HG03097 (cell line): ENCODE measurements around the gene MYO16.
A peak's percentile ranks its signal among the peaks of the same experiment; 100 is the strongest.
"Not testable (repeated sequence)": the region's sequence is repeated elsewhere in the genome, so short reads cannot be mapped to it uniquely, and the experiment has no call there.

ENCODE experiments used
- ATAC-seq: cut with Tn5 transposase; IDR thresholded peaks from one replicate; pipeline ENCODE4 v1.9.1; 2021; ENCODE audit not compliant: unreplicated experiment, low FRiP score

MYO16 gene

DNA sequence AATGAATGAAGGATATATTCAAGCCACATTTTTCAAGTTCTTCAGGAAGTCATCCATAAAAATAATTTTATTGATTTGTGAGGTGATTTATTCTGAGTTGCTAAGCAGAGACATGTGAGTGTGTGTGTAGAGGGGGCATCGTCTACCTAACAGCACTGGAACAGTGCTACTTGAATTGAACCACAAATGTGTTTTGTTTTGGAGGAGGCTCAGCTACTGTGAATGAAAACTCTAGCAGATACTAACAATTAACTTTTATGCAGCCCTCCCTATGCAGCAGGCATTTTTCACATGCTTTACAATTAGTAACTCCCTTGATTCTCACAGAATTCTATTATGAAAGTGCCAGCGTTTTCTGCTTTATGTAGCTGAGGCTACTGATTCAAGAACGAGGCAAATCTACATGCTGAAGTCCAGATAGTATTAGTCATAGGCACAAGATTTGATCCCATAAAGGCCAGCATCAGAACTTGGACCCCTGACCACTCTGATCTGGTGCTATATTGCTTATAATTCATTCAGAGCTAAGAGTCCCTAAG is 103.7 kb downstream of the MYO16 start:
- no peak for ATAC-seq

DNA sequence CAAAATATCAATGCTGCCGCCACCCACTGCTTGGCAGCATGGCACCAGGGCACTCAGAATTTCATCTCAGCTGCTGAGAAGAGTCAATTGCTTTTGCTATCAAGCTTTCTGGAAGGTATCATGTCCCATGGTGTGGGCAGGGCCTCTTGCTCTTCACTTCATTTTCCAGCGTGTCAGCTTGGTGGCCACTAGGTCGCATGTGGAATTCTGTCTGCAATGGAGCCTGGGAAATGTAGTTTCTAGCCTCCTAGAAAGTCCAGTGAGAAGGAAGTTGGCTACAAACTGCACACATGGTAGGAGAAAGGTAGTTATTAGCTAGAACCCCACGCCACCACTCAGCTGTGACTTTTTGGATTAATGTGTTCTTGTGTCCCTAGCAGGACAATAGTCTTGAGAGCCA is 105.3 kb downstream of the MYO16 start:
- no peak for ATAC-seq

DNA sequence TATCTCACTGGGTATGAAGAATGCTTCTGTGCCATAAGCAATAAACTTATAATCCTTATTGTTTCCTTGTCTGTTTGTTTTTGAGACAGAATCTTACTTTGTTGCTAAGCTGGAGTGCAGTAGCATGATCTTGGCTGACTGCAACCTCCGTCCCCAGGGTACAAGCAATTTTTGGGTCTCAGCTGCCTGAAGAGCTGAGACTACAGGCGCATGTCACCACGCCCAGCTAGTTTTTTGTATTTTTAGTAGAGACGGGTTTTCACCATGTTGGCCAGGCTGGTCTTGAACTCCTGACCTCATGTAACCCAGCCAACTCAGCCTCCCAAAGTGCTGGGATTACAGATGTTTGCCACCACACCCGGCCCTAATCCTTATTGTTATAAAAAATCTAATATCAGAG is 112.5 kb downstream of the MYO16 start:
- ATAC-seq: no peak

DNA sequence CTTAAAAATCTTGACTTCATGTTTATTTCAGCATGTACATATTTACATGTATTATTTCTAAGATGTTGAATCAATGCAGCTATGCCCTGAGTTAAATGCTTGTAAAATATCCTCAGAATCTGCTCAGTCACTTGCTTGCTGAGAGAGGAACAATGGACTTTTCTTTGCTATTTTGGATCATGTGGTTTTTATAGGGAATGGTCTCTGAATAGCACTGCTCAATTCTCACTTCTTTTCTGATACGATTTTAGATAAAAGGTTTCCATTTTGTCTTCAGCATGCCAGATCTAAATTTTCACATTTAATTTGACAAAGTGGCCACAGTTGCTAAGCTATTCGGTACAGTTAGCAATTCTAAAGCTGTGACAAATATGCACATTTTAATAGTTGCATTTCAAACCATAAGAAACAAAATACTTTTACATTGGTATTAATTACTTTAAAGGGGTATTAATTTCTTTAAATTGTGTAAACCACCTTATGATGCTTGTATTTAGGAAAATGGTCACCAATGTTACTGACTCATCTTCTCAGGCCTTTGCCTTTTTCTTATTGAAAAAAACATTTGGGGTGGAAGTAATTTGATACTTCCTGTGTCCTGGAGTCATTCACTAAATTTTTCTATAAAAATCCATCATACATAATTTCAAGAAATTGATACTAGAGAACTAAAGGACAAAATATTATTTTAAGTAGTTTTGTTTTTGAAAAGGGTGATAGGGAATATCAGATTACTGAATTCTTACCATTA is 113.5 kb downstream of the MYO16 start:
- no peak for ATAC-seq

DNA sequence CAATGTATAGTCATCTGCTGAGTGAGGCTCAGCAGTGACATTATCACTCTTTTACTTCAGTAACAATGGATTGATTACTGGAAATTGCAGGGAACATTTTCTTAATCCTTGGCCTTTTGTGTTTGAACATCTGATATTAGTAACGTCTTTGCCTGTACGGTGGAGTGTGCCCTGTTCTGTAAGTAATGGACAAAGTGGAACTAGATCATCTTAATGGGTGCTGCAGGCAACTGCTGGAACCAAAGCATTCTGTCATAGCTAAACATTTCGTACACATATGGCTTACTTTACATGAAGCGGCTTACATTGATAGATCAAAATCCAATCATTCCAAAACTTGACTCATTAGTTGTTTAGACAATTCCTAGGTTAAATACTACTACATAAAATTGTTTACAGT is 114.1 kb downstream of the MYO16 start:
- no peak for ATAC-seq

DNA sequence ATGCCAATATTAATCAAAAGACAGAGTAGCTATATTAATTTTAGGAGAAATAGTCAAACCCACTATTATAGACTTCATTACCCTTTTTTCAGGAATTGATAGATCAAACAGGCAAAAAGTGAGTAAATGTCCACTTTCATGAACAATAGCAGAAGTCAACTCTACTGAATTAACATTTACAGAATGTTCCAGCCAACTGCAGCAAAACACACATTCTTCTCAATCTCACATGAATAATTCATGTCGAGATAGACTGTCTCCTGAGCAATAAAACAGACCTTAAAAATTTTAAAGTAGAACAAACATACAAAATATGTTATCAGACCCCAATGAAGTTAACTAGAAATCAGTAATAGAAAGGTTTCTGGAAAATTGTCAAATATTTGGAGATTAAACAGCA is 118.4 kb downstream of the MYO16 start:
- ATAC-seq: no peak

DNA sequence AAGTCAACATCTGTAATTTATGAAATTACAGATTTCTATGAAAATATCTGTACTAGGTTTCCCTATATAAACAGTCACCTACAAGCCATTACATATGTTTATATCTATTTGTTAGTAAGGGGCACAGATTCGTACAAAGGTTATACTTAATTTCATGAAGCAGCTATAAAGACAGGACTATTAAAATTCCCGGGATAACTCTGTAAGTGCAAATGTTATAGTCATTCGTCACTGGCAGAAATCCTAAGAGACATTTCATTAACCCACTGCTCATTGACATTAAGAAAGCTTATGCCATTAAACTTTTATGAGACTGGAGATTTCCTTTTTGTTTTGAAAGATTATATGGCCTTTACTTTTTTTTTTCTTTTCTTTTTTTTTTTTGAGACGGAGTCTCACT is 122.9 kb downstream of the MYO16 start:
- no peak for ATAC-seq

DNA sequence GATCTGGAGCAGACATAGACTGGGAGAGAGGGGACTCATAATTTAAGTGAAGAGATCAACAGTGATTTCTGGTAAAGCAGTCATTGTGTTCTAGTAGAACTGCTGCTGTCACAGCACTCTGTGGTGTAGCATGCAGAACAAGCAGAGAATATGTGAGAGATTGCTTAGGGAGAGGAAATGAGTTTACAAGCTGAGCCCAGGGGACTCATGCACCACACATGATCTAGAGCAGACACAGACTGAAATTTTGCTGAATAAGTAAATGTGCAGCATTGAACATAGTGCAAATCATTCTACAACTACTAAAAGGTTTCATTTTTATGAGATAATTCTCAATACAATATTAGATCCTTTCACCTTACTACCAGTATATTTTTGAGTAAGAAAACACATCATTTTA is 125.7 kb downstream of the MYO16 start:
- ATAC-seq: no peak

DNA sequence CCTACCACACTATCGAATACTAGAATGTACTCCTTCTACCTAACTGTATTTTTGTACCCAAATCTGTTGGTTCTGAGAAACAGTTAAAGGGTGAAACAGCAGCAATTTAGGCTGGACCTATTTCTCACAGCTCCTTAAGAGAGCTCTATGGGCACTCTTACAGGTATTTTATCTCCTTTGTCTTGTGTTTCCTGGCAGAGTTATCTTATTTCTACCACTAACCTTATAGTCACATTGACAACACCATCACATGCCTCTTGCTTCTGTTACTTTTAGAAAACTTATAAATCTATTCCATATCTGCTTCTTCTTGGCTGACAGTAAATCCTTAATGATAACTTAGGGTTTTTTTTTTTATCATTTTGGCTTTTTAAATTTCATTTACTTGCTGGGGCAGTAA is 130.7 kb downstream of the MYO16 start:
- ATAC-seq: no peak

DNA sequence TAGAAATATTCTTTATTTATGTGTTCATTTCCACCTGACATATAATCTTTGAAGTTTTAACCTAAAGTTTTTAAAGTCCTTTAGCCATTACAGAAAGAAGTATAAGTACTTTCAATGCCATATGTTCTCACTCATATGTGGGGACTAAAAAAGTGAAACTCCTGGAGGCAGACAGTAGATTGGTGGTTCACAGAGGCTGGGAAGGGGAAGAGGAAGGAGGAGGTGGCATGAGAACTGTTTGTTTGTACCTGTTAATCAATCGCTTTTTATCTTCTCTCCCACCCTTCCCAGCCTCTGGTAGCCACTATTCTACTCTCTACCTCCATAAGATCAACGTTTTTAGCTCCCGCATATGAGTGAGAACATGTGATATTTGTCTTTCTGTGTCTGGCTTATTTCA is 131.1 kb downstream of the MYO16 start:
- no peak for ATAC-seq

DNA sequence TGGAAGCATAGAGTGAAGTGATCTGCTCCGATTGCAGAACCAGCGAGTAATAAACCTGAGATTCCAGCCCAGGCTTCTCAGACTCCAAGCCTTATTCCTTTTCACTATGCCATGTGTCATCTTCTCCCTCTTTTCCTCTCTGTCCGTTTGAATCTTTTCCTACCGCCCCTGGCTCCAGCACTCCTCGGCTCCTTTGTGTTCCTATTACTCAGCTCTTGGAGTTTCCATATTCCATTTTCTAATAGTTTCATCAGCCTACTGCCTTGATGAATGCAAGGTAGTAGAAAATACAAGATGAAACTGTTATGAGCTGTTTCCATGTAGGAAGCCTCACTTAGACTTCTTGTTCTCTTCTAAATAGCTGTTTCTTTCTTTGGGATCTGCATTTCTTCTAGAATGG is 138.6 kb downstream of the MYO16 start:
- ATAC-seq: no peak

DNA sequence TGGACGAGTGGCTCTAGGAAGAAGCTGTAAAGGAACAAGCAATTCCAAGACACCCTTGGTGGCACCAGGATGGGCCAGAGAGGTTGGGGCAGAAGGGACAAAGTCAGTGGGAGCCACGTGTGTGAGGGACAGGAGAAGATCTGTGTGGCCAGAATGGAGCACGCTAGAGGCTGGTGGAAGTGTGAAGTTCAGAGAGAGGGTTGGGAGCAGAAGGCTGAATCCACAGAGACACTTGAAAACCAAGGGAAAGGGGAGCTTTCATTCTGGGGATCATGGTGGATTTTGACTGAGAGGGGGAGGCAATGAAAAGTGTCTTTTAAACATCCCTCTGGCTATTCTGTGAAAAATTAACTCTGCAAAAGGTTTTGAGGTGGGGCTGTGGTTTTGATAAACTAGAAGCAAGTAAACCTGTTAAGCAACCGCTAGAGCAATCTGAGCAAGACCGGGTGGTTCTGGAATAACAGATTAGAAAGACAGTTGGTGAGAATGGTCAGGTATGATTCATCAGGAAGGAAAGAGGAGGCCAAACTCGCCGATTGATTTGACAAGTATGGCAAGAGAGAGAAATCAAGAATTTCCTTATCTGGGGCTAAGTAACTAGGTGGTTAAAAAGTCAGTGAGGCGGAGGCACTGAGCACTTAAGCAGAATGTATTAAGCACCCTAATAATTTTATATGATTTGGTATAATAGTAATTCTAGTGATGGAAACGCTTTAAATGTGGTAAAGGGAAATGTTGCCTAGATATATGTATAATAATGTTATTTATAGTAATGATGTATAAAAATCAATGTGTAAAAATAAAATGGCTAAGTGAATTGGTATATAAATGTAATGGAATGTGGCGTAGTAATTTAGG is 140.0 kb downstream of the MYO16 start:
- ATAC-seq: peak; percentile 66

DNA sequence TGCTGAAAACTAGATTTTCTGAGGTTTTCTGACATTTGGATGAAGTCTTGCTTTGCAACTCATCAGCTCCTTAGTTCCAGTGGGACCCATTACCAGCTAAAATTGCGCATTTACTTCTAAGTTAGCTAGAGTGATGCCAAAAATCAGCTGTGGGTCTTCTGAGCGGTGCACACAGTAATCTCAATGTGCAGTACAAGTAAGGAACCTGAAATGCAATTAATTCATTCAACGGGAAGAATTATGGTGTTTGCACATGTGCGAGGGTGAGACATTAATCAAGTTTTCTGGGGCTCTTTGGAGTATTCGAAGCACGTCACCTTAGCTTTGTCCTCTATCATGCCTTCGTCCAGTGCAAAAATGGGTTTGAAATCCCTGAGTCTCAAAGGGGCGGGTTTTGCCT is 146.2 kb downstream of the MYO16 start:
- no peak for ATAC-seq

DNA sequence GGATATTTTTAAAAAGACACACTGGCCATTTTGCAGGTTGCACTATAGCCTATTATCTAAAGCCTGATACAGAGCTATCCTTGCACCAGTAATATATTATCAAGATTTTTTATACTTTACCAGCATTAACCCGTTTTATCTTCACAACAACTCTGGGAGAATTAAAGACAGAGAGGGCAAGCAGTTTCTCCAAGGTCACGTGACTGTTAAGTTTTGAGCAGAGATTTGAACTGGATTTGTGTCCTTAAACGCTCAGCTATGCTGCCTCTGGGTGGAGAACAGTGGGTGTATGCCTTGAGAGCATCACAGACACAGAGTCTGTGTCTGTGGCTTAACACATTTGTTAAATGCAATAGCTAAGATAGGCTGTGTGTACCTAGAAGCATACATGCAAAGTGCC is 147.2 kb downstream of the MYO16 start:
- ATAC-seq: no peak

DNA sequence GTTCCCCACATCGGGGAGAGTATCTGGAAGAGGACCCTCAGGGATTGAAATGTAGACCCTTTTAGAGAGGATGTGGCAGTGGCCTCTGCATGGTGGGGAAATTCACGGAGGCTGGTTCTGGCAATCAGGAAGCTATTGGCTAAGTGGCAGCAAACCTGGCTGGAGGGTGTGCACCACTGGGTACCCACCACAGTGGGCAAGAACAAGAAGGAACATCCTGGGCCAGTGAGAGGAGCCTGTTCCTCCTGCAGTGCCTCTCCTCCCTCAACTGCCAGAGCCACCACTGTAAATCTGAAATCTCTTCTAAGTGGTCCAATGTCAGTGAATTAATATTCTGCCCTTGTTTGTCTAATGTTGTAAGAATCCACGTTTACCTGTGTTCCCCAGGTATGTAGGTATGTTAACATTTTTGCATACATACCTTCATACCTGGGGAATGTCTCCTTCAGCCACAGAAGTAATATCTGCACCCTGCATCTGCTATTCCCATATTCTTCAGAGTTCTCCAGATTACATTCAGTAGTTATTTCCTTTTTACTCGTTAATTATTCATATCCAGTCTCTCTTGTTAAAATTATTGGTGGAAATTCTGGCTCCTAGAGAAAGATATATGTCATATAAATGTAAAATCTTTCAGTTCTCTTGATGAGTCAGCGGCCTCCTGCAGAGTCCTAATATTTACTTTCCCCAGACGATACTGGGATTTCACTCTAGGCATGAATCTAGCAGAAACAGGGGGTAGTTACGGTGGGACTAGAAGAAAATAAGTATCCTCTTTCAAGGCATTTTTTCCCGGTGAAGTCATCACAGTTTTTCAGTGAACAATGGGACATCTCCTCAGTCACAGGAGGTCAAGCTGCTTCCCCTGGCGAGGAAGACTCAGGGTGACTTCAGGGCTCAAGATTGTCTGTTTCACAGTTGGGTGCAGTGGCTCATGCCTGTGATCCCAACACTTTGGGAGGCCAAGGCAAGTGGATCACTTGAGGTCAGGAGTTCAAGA is 148.3 kb downstream of the MYO16 start:
- ATAC-seq: no peak

DNA sequence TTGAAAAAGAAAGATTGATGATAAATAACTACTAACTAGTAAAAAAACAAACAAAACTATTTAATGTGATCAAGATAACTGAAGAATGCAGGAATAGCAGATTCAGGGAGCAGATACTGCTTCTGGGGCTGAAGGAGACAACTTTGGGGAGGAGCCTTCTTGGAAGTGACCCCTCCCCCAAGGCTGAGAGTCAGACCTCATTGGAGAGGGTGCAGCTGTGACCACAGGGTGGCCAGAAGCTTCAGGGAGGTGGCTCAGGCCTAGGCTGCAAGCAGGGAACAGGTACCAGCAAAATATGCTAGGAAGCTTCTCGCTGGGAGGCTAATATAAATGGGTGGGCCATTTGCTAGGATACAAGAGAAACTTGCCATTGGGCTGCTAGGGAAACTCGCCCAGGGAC is 149.9 kb downstream of the MYO16 start:
- no peak for ATAC-seq

DNA sequence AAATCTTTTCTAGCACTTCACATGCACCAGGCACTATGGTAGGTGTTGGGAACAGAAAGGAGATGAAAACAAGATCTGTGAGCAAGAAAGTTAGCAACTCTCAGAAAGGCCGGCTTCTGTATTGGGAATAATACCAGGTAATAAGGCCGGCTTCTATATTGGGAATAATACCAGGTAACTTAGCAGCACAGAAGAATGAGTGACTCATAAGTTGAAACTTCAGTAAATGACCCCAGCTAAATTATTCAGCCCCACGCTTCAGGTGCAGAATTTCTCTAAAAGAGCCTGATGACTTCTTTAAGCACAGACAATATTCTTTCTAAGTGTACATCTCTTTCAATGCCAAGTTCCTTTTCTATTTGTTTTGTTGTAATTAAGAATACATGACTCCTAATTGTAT is 151.3 kb downstream of the MYO16 start:
- no peak for ATAC-seq

DNA sequence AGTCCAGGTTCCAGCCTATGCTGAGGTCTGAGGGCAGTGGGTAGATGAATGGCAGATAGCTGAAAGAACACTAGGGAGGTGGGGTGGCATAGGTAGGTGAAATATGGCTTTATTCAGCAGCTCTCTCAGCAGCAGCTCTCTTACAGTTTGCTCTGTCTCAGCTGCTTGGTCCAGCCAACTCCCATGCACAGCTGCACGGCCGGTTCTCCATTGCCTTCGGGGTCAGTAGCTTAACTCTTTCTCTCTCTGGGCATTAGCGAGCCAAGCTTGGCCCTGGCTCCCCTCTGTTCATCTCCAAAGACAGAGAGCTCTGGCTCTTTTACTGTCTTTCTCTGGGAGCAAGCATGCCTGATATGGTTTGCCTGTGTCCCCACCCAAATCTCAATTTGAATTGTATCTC is 151.9 kb downstream of the MYO16 start:
- ATAC-seq: no peak

DNA sequence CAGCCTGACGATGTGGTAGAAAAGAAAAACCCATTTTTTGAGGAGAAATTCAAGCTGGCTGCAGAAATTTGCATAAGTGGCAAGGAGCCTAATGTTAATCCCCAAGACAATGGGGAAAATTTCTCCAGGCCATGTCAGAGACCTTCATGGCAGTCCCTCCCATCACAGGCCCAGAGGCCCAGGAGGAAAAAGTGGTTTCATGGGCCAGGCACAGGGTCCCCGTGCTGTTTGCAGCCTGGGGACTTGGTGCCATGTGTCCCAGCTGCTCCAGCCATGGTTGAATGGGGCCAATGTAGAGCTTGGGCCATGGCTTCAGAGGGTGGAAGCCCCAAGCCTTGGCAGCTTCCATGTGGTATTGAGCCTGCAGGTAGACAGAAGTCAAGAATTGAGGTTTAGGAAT is 153.1 kb downstream of the MYO16 start:
- not testable (repeated sequence) for ATAC-seq

DNA sequence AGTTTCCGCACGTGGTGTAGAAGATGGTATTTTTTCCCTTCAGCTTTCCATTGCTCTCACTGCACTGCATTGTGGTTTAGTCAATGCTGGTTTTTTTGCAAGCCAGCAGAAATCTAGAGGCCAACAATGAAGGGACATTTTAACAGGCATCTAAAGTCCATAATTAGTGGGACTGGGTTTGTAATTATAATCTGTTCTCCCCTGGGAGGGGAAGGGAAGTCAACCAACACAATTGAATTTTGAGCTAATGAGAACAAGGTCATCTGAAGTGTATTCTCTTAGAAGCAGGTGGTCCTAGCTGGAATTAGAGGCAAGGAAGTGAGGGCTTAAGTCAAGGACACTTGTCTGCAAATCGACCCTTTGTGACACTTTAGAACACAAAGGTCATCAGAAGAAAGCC is 156.4 kb downstream of the MYO16 start:
- ATAC-seq: no peak
